Fibroblast of the aortic adventitia (primary cell): ENCODE data around the gene PID1. TPM values are rescaled to one million over a fixed set of nuclear protein-coding genes. Genes with fewer than 3 reads are reported as not detected.

ENCODE experiments used
- DNase-seq: peaks from one replicate; pipeline ENCODE4 v3.0.0-alpha.2; 2010; ENCODE audit warnings: low read depth
- H3K4me3 ChIP-seq: 2 replicates; pipeline ENCODE4 v1.5.1; 2011; ENCODE audit warnings: low read depth, mild to moderate bottlenecking, control low read depth, low read length, moderate library complexity
- CTCF ChIP-seq: IDR thresholded peaks from 2 replicates; pipeline ENCODE4 v1.5.1; 2011; ENCODE audit warnings: mild to moderate bottlenecking, low read length, control low read depth, inconsistent platforms; ENCODE audit not compliant: insufficient read depth
- total RNA-seq: library from RNA; depleted of rRNA; stranded (reverse); fragments of >200 nt; gene quantifications from 2 replicates; pipeline ENCODE4 v1.2.3, GENCODE V29; 2012; ENCODE audit warnings: low replicate concordance

PID1 gene
- total RNA-seq, 1 donor: 13.0 TPM

- no peak overlapping the region for H3K4me3 ChIP-seq
- no peak for TF ChIP-seq CTCF
- no peak for DNase-seq
Observed at GRCh38 chr2:229240984-229241491, 30.0 kb downstream of the PID1 start.

GRCh38 chr2:229239021-229239420 lies 32.1 kb downstream of the PID1 start:
- H3K4me3 ChIP-seq: no peak overlapping the region
- no peak for DNase-seq
- TF ChIP-seq CTCF: no peak

- no peak for TF ChIP-seq CTCF
Observed at GRCh38 chr2:229237270-229237669, 33.8 kb downstream of the PID1 start.

GRCh38 chr2:229235131-229235914 lies 35.8 kb downstream of the PID1 start:
- DNase-seq: peak; percentile 47
- no peak overlapping the region for H3K4me3 ChIP-seq
- no peak for TF ChIP-seq CTCF

More at GRCh38 chr2:229237270-229237669, 33.8 kb downstream of the PID1 start:
- no peak for DNase-seq
- no peak overlapping the region for H3K4me3 ChIP-seq

GRCh38 chr2:229231885-229232284 lies 39.2 kb downstream of the PID1 start:
- H3K4me3 ChIP-seq: no peak overlapping the region
- TF ChIP-seq CTCF: no peak
- DNase-seq: no peak

- DNase-seq: no peak
- no peak for TF ChIP-seq CTCF
- no peak overlapping the region for H3K4me3 ChIP-seq
Observed at GRCh38 chr2:229231328-229231868, 39.7 kb downstream of the PID1 start.
